GM18861 (cell line): Measurements from ENCODE around the gene CCM2L.
A peak's percentile ranks its signal among the peaks of the same experiment; 100 is the strongest.
"Not testable (repeated sequence)": the region's sequence is repeated elsewhere in the genome, so short reads cannot be mapped to it uniquely, and the experiment has no call there.

ENCODE experiments used
- ATAC-seq: cut with Tn5 transposase; IDR thresholded peaks from one replicate; pipeline ENCODE4 v1.9.1; 2021; ENCODE audit not compliant: unreplicated experiment

The CCM2L gene

GRCh38 chr20:32027643-32028042, 17.4 kb downstream of the CCM2L start:
- ATAC-seq = no peak

DNA sequence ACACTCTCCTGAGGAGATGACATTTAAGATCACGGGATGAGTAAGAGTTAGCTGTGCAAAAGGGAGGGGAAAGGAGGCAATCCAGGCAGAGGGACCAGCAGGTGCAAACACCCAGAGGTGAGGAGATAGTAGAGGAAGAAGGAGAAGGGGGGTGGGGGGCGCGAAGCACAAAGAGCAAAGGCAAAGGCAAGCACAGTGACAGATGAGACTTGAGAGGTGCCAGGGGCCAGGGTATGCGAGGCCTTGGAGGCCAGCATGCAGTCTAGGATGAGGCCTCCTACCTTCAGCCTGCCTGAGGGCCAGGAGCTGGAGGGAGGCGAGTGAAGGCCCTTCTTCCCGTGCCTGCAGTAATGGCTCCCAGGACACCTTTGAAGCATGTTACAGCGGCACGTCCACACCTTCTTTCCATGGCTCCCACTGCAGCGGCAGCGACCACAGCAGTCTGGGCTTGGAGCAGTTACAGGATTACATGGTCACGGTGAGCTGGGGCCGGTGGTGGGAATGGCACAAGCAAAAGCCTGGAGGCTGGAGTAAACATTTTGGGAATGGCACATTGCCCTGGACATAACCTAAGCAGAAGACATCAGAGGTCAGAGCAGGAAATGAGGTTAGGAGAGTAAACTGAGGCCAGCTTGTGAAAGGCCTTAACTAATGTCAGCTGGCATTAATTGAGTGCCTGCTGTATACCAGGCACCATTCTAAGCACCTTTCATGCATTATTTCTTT, 18.6 kb downstream of the CCM2L start:
- ATAC-seq = no peak

GRCh38 chr20:32029561-32029960, 19.3 kb downstream of the CCM2L start:
- no peak for ATAC-seq

DNA sequence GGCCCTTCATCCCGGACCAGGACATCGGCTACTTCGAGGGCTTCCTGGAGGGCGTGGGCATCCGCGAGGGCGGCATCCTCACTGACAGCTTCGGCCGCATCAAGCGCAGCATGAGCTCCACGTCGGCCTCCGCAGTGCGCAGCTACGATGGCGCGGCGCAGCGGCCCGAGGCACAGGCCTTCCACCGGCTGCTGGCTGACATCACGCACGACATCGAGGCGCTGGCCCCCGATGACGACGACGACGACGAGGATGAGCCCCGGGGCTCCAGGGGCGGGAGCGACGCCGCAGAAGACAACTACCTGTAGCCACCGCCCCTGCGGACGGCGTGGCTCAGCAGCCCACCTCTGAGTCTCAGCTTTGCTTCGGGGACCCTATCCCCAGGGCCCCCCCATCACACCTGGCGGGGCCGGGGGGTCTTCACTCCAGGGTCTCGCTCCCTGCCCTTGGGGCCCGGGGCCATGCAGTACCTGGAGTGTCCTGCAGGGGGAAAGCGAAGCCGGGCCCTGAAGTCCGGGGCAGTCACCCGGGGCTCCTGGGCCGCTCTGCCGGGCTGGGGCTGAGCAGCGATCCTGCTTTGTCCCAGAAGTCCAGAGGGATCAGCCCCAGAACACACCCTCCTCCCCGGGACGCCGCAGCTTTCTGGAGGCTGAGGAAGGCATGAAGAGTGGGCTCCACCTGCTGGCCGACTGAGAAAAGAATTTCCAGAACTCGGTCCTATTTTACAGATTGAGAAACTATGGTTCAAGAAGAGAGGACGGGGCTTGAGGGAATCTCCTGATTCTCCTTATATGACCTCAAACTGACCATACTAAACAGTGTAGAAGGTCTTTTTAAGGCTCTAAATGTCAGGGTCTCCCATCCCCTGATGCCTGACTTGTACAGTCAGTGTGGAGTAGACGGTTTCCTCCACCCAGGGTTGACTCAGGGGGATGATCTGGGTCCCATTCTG, 21.0 kb downstream of the CCM2L start:
- no peak for ATAC-seq

DNA sequence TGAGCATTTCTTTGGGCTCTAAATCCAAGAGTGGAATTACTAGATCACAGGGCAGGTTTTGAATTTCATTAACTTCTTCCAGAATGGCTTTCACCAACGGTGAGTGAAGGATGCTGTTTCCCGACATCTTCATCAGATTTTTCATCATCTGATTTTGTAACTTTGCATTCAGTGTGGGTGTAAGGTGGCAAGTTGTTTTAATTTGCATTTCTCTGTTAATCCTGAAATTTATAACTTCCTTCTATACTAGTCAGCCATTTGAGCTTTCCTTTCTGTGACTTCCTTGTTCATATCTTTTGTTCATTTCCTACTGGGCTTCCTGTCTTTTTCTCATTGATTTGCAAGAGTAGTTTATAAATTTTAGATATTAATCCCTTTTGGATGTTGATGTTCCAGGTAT, 23.1 kb downstream of the CCM2L start:
- no peak for ATAC-seq

DNA sequence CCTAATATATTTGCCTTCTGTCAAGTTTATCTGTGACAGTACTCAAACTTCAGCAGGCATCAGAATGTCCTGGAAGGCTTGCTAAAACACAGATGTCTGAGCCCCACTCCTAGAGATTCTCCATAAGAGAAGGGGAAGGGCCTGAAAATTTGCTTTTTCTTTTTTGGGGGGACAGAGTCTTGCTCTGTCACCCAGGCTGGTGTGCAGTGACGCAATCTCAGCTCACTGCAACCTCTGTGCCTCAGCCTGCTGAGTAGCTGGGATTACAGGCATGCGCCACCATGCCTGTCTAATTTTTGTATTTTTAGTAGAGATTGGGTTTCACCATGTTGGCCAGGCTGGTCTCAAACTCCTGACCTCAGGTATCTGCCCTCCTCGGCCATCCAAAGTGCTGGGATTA, 23.5 kb downstream of the CCM2L start:
- ATAC-seq = not testable (repeated sequence)

DNA sequence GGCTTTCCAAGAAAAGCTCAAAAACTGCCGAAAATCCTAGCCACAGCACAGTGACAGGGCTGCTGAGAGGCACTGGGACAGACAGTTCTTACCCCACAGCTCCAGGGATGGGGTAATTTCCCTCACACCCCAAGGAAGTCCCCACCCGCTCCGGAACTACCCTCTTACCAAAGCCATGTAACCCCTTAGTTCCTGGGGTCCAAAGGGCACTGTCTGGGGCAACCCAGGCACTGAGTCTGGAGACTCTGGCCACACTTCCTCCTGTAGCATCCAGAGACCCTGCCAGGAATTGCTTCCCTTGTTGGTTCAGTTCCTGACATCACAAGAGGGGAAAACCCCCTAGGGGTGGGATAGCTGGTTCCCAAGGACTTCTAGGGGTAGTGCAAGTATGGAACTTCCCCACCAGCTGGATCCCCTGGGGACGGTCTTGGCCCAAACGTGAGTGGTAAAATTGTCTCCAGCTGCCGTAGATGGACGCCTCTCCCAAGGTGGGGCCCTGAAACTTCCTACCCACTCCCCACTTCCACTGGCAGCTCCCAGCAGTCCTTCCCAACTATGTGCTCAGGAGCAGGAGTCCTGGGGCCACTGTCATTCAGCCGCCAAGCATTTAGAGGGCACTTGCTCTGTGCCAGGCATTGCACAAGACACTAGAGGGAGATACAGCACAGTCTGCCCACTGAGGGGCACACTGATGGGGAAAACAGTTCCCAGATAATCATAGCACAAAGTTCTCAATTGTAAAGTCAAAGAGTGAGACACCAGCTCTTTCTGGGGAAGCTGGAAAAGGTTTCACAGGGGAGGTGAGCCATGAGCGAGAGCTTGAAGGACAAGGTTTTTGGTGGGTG, 24.6 kb downstream of the CCM2L start:
- no peak for ATAC-seq

- no peak for ATAC-seq
These were observed 25.2 kb downstream of the CCM2L start for GRCh38 chr20:32035426-32035779.

DNA sequence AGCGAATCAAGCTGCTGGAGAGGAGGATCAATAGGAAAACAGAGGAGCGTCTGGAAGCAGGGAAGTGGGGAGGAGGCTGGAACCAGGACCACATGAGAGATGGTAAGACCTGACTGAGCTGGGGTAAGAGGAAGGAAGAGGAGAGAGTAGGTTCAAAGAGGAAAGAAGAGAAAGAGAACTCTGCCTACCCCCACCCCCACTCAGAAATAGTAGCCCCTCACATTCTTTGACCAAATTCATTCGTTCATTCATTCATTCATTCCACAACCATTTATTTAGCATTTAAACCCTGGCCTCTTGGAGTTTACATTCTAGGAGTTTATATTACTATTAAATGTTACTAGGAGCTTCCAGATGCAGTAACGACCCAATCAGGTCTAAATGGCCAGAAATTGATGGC, 26.0 kb downstream of the CCM2L start:
- ATAC-seq = no peak

- ATAC-seq = no peak
These were observed 26.7 kb downstream of the CCM2L start for GRCh38 chr20:32036716-32037485.

DNA sequence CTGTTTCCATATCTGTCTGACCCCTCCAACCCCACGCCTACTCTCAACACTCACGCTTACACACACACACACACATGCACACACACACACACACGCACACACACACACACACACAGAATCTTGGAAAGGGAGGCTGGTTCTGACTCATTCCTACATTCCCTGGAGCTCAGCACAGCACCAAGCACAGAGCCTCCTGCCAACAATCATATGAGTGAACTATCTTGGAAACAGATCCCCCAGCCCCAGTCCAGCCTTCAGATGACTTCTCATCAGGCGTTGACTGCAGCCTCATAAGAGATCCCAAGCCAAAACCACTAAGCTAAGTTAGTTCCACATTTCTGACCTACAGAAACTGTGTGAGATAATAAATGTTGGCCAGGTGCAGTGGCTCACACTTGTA, 27.7 kb downstream of the CCM2L start:
- no peak for ATAC-seq

DNA sequence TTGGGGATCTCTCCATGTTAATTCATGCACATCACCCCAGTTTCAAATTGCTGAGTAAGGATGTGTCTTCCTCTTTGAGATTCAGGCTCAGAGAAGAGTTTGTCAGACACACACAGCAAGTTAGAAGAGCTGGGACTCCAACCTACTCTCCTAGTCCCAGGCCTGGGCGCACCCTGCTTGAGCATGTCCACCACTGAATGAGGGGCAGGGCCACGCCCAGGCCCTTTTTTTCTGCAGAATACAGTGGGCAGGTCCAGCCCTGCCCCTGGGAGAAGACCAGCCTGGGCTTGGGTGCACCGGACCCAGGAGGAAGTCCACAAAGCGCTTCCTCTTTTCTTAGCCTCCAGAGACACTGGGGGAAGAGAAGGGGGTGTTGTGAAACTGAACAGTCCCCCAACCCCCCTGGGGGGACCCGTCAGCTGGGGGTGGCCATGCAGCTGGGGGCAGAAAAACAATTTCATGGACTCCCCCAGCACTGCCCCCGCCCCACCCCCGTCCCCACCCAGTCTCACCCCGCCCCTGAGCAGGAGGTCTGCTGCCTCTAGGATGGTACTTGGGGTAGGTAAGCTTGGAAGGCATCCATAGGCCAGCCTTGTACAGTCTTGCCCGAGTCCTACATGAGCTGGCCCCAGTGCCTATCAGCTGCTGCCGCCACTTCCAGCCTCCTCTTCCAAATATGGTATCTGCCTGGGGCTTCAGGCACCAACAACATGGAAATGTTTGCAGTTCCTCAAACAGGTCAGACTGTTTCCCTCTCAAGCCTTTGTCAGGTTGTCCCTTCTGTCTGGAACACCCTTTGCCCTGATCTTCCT, 30.1 kb downstream of the CCM2L start:
- peak; percentile 68 for ATAC-seq

DNA sequence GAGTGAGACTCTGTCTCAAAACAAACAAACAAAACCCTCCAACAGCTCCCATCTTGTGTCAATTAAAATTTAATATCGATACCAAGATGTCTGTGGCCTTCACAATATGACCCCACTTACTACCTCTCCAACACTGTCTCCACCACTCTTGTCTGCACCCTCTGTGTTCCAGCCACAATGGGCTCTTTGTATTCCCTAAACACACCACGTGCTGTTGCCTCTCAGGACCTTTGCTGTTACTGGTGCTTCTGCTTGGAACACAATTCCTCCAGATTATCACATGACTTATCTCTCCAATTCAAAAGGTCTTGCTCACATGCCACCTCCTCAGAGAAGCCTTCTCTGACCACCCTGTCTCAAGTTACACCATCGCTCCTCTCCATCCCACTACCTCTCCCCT, 35.8 kb downstream of the CCM2L start:
- no peak for ATAC-seq

DNA sequence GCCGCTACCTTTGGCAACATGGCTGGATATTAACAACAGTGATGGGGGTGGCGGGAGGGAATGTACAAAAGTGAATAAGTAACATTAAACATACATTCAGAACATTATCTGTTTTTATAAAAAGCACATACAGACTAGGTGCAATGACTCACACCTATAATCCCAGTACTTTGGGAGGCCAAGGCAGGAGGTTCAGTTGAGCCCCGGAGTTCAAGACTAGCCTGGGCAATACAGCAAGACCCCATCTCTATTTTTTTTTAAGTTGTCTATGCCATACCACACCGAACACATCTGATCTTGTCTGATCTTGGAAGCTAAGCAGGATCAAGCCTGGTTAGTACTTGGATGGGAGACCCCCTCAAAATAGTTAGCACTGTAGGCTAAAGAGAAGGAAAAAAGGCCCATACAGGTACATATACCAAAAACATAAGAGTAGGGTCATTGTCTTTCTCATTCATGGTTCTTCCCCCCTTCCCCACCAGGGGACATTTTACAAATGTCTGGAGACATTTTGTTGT, 40.1 kb downstream of the CCM2L start:
- ATAC-seq = no peak

DNA sequence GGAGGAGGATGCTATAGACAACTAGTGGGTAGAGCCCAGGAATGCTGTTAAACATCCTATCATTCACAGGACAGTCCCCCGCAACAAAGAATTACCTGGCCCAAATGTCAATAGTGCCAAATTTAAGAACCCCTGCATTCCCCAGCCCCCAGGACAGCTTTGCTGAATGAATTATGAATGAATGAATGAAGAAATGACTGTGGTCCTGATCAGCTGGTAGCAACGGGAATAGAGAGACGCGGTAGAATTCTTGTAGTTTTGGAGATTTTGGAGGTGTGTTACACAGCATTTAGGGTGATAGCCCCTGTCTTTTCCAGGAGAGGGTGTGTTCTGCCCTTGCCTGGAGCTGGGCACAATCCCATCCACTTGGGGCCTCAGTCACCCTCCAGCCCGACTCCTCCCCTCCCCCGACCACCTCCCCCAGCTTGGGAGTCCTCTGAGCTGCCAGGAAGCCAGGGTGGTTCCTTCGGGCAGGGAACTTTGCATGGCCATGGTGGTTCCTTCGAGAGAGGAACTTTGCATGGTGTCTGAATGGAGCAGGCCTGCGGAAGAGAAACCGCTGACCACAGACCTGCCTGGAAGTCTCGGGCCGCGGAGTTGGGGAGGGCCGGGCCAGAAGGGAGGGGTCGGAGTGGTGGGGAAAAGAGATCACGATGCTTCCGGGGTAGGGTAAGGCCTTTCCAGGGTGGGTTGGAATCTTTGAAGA, 40.8 kb downstream of the CCM2L start:
- no peak for ATAC-seq

- no peak for ATAC-seq
These were observed 41.5 kb downstream of the CCM2L start for GRCh38 chr20:32051720-32052089.

GRCh38 chr20:32052090-32052777, 42.0 kb downstream of the CCM2L start, which contains the start of gene HCK:
Gene HCK (plus strand): TSS chr20:32052242.
- ATAC-seq = no peak

GRCh38 chr20:32052778-32053362, 42.6 kb downstream of the CCM2L start:
- ATAC-seq = no peak
